Anterior cingulate cortex (tissue), 58 donors: Measurements from ENCODE around the gene CORO7.
"Not testable (repeated sequence)": the region's sequence is repeated elsewhere in the genome, so short reads cannot be mapped to it uniquely, and the experiment has no call there.

Source experiments
- DNase-seq, 58 donors: peaks; one replicate each; lab custom pipeline; 2025; lab: John Stamatoyannopoulos, UW

CORO7 gene

GRCh38 chr16:4403133-4403949 lies 13.1 kb downstream of the CORO7 start:
- no peak for DNase-seq

GRCh38 chr16:4402439-4403132 lies 13.8 kb downstream of the CORO7 start:
- peak in 54 of 58 donors; percentile 19 to 91 (median 64) for DNase-seq

- DNase-seq: no peak
These were observed 14.9 kb downstream of the CORO7 start for GRCh38 chr16:4401510-4401909.

- DNase-seq: no peak
These were observed 15.3 kb downstream of the CORO7 start for GRCh38 chr16:4401094-4401501.

- no peak for DNase-seq
These were observed 17.2 kb downstream of the CORO7 start for GRCh38 chr16:4399001-4399730.

GRCh38 chr16:4395055-4395726 lies 21.2 kb downstream of the CORO7 start:
- no peak for DNase-seq

- DNase-seq: not testable (repeated sequence)
These were observed 22.5 kb downstream of the CORO7 start for GRCh38 chr16:4393850-4394249.

- no peak for DNase-seq
These were observed 23.2 kb downstream of the CORO7 start for GRCh38 chr16:4393240-4393600.

GRCh38 chr16:4392382-4393239 lies 23.8 kb downstream of the CORO7 start:
- DNase-seq: no peak

GRCh38 chr16:4391631-4392381 lies 24.6 kb downstream of the CORO7 start:
- no peak for DNase-seq

- DNase-seq: no peak
These were observed 25.8 kb downstream of the CORO7 start for GRCh38 chr16:4390266-4391260.

GRCh38 chr16:4389051-4389955 lies 27.1 kb downstream of the CORO7 start:
- DNase-seq: no peak

GRCh38 chr16:4388271-4389021 lies 27.9 kb downstream of the CORO7 start:
- no peak for DNase-seq

- DNase-seq: no peak
These were observed 28.6 kb downstream of the CORO7 start for GRCh38 chr16:4387781-4388180.

GRCh38 chr16:4386951-4387565 lies 29.3 kb downstream of the CORO7 start:
- DNase-seq: no peak

- DNase-seq: no peak
These were observed 30.0 kb downstream of the CORO7 start for GRCh38 chr16:4386451-4386805.
